ENCODE data around the gene TOMM40. TPM values are rescaled to one million over a fixed set of nuclear protein-coding genes. Genes with fewer than 3 reads are reported as not detected.
A peak's percentile ranks its signal among the peaks of the same experiment; 100 is the strongest.

Gene TOMM40
- total RNA-seq, 3 donors from 2014 or later = 32.9 to 48.2 (median 39.7) TPM

DNA sequence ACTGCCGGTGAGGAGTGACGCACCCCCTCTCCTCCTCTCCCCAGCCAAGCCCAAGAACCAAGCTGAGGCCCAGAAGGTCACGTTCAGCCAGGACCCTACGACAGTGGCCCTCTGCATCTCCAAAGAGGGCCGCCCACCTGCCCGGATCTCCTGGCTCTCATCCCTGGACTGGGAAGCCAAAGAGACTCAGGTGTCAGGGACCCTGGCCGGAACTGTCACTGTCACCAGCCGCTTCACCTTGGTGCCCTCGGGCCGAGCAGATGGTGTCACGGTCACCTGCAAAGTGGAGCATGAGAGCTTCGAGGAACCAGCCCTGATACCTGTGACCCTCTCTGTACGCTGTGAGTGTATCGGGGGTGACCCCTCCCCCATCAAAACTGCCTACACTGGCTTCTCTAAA lies 19.2 kb upstream of the TOMM40 start:
- no peaks in the 10 kb centered on the region for H3K9me3 ChIP-seq
- no peaks in the 10 kb centered on the region for H3K36me3 ChIP-seq
- H3K27me3 ChIP-seq = no peaks in the 10 kb centered on the region
- H3K4me1 ChIP-seq = no peaks in the 10 kb centered on the region
- intact Hi-C loops (cut with DNase I; ENCODE audit: low total_unique reads) = no loop called here
- no peak overlapping the region for H3K4me3 ChIP-seq
- TF ChIP-seq POLR2AphosphoS5 (IDR thresholded peaks at IDR 0.05) = no peak
- no peak for TF ChIP-seq POLR2A (IDR thresholded peaks at IDR 0.05)
- TF ChIP-seq, protein P1, sequence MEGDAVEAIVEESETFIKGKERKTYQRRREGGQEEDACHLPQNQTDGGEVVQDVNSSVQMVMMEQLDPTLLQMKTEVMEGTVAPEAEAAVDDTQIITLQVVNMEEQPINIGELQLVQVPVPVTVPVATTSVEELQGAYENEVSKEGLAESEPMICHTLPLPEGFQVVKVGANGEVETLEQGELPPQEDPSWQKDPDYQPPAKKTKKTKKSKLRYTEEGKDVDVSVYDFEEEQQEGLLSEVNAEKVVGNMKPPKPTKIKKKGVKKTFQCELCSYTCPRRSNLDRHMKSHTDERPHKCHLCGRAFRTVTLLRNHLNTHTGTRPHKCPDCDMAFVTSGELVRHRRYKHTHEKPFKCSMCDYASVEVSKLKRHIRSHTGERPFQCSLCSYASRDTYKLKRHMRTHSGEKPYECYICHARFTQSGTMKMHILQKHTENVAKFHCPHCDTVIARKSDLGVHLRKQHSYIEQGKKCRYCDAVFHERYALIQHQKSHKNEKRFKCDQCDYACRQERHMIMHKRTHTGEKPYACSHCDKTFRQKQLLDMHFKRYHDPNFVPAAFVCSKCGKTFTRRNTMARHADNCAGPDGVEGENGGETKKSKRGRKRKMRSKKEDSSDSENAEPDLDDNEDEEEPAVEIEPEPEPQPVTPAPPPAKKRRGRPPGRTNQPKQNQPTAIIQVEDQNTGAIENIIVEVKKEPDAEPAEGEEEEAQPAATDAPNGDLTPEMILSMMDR (IDR thresholded peaks at IDR 0.05) = no peak
- no peak for DNase-seq (ENCODE audit: low spot score in 2 of 2)
- H3K27ac ChIP-seq = peak overlapping the region in 1 of 2 donors; percentile 61

DNA sequence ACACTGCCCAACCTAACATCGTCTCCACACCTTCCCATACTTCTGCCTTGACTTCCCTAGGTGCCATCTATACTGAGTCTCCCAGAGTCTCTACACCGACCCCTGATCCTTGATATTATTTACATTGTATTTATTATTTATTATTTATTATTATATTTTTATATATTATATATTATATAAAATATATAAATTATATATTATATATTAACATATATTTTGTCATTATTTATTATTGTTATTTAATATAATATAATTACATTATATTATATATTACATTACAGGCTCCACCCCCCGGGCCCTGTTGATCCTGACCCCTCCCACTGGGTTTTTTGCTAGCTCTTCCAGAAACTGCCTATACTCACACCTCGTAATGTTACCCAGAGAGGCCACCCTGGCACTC lies 18.4 kb upstream of the TOMM40 start:
- TF ChIP-seq, protein P1 (IDR thresholded peaks at IDR 0.05) = no peak
- TF ChIP-seq POLR2A (IDR thresholded peaks at IDR 0.05) = no peak
- TF ChIP-seq POLR2AphosphoS5 (IDR thresholded peaks at IDR 0.05) = no peak
- no peaks in the 10 kb centered on the region for H3K4me1 ChIP-seq
- H3K9me3 ChIP-seq = no peaks in the 10 kb centered on the region
- intact Hi-C loops (cut with DNase I; ENCODE audit: low total_unique reads) = no loop called here
- no peaks in the 10 kb centered on the region for H3K36me3 ChIP-seq
- no peak for DNase-seq (ENCODE audit: low spot score in 2 of 2)
- no peak overlapping the region for H3K27ac ChIP-seq
- H3K4me3 ChIP-seq = no peak overlapping the region
- no peaks in the 10 kb centered on the region for H3K27me3 ChIP-seq

- Histone ChIP-seq H3K4me3 (no peak overlapping the region), H3K27me3 (no peaks in the 10 kb centered on the region), H3K4me1 (peaks cover 0 to 2% of the 10 kb centered on the region in 2 donors), H3K36me3 (no peaks in the 10 kb centered on the region), H3K9me3 (no peaks in the 10 kb centered on the region), H3K27ac (peak overlapping the region in 1 of 2 donors; percentile 12)
- no peak for DNase-seq (ENCODE audit: low spot score in 2 of 2)
- no peak for TF ChIP-seq POLR2AphosphoS5 (IDR thresholded peaks at IDR 0.05)
- TF ChIP-seq, protein P1 (IDR thresholded peaks at IDR 0.05) = no peak
- TF ChIP-seq POLR2A (IDR thresholded peaks at IDR 0.05) = no peak
- intact Hi-C loops (cut with DNase I; ENCODE audit: low total_unique reads) = no loop called here
Measured at GRCh38 chr19:44874317-44874716, 16.7 kb upstream of the TOMM40 start.

GRCh38 chr19:44875666-44876451 lies 15.2 kb upstream of the TOMM40 start:
- TF ChIP-seq POLR2A (IDR thresholded peaks at IDR 0.05) (no peak), POLR2AphosphoS5 (IDR thresholded peaks at IDR 0.05) (no peak)
- TF ChIP-seq, protein P1 (IDR thresholded peaks at IDR 0.05) = no peak
- H3K27me3 ChIP-seq = no peaks in the 10 kb centered on the region
- no peak for DNase-seq (ENCODE audit: low spot score in 2 of 2)
- H3K4me3 ChIP-seq = no peak overlapping the region
- peaks cover 0 to 2% of the 10 kb centered on the region in 2 donors for H3K4me1 ChIP-seq
- no peak overlapping the region for H3K27ac ChIP-seq
- intact Hi-C loops (cut with DNase I; ENCODE audit: low total_unique reads) = no loop called here
- H3K9me3 ChIP-seq = no peaks in the 10 kb centered on the region
- H3K36me3 ChIP-seq = no peaks in the 10 kb centered on the region

- Histone ChIP-seq H3K27me3 (no peaks in the 10 kb centered on the region), H3K9me3 (no peaks in the 10 kb centered on the region), H3K27ac (peak overlapping the region in 1 of 2 donors; percentile 75), H3K4me1 (peaks cover 0 to 2% of the 10 kb centered on the region in 2 donors), H3K4me3 (no peak overlapping the region), H3K36me3 (no peaks in the 10 kb centered on the region)
- DNase-seq (ENCODE audit: low spot score in 2 of 2) = no peak
- intact Hi-C loops (cut with DNase I; ENCODE audit: low total_unique reads) = no loop called here
- no peak for TF ChIP-seq POLR2AphosphoS5 (IDR thresholded peaks at IDR 0.05)
- TF ChIP-seq POLR2A (IDR thresholded peaks at IDR 0.05) = no peak
- TF ChIP-seq, protein P1 (IDR thresholded peaks at IDR 0.05) = no peak
Measured at GRCh38 chr19:44876930-44877535, 14.0 kb upstream of the TOMM40 start.
